IPS-18c (cell line): ENCODE results near the gene SWI5.
A peak's percentile ranks its signal among the peaks of the same experiment; 100 is the strongest.
"Not testable (repeated sequence)": the region's sequence is repeated elsewhere in the genome, so short reads cannot be mapped to it uniquely, and the experiment has no call there.

Experiments used
- H3K4me3 ChIP-seq: 2 replicates; pipeline ENCODE4 v1.7.0; 2013; ENCODE audit warnings: low read depth, mild to moderate bottlenecking, low read length, moderate library complexity; ENCODE audit not compliant: insufficient read depth
- H3K9me3 ChIP-seq: one replicate; pipeline ENCODE4 v1.6.1; 2013; ENCODE audit warnings: mild to moderate bottlenecking, low read length, moderate library complexity; ENCODE audit not compliant: control insufficient read depth, insufficient read depth

The SWI5 gene

GRCh38 chr9:128276008-128276573 lies at the start of gene SWI5:
SWI5 (plus strand) TSS chr9:128276276.
- H3K4me3 ChIP-seq, result peak within 1 kb of the TSS; percentile 89
- no peaks in the 10 kb centered on the region for H3K9me3 ChIP-seq

- Histone ChIP-seq H3K4me3 (no peak overlapping the region), H3K9me3 (no peaks in the 10 kb centered on the region)
Measured at GRCh38 chr9:128226412-128226801, 49.7 kb upstream of the SWI5 start.

- H3K9me3 ChIP-seq, H3K4me3 ChIP-seq: not testable (repeated sequence)
Measured at GRCh38 chr9:128230897-128231296, 45.2 kb upstream of the SWI5 start.

- Histone ChIP-seq H3K9me3 (no peaks in the 10 kb centered on the region), H3K4me3 (no peak overlapping the region)
Measured at GRCh38 chr9:128231638-128232527, 44.2 kb upstream of the SWI5 start.

GRCh38 chr9:128232528-128233428 lies 43.3 kb upstream of the SWI5 start:
- no peaks in the 10 kb centered on the region for H3K9me3 ChIP-seq
- no peak overlapping the region for H3K4me3 ChIP-seq

GRCh38 chr9:128233817-128234406 lies 42.2 kb upstream of the SWI5 start:
- H3K4me3 ChIP-seq, result no peak overlapping the region
- no peaks in the 10 kb centered on the region for H3K9me3 ChIP-seq

- Histone ChIP-seq H3K4me3 (no peak overlapping the region), H3K9me3 (no peaks in the 10 kb centered on the region)
Measured at GRCh38 chr9:128242124-128242523, 34.0 kb upstream of the SWI5 start.

GRCh38 chr9:128242828-128243214 lies 33.3 kb upstream of the SWI5 start:
- Histone ChIP-seq H3K9me3 (no peaks in the 10 kb centered on the region), H3K4me3 (no peak overlapping the region)

GRCh38 chr9:128243215-128244018 lies 32.7 kb upstream of the SWI5 start:
- Histone ChIP-seq H3K9me3 (no peaks in the 10 kb centered on the region), H3K4me3 (no peak overlapping the region)

- Histone ChIP-seq H3K4me3 (no peak overlapping the region), H3K9me3 (no peaks in the 10 kb centered on the region)
Measured at GRCh38 chr9:128244091-128244836, 31.8 kb upstream of the SWI5 start.

GRCh38 chr9:128244837-128245231 lies 31.2 kb upstream of the SWI5 start:
- Histone ChIP-seq H3K4me3 (no peak overlapping the region), H3K9me3 (no peaks in the 10 kb centered on the region)

- no peaks in the 10 kb centered on the region for H3K9me3 ChIP-seq
- peak overlapping the region; percentile 15; the same call in 1 of the 2 replicates for H3K4me3 ChIP-seq
Measured at GRCh38 chr9:128245421-128246151, 30.5 kb upstream of the SWI5 start.

GRCh38 chr9:128246471-128246870 lies 29.6 kb upstream of the SWI5 start:
- Histone ChIP-seq H3K4me3 (no peak overlapping the region), H3K9me3 (no peaks in the 10 kb centered on the region)

GRCh38 chr9:128247226-128247803 lies 28.8 kb upstream of the SWI5 start:
- Histone ChIP-seq H3K4me3 (no peak overlapping the region), H3K9me3 (no peaks in the 10 kb centered on the region)

GRCh38 chr9:128249558-128249907 lies 26.5 kb upstream of the SWI5 start:
- H3K4me3 ChIP-seq, result 0 out of 2 replicates have a peak overlapping the region, but pooled peaks have one; percentile 71
- H3K9me3 ChIP-seq, result no peaks in the 10 kb centered on the region
